ENCODE results near the gene CDC20. TPM values are rescaled to one million over a fixed set of nuclear protein-coding genes. Genes with fewer than 3 reads are reported as not detected.

CDC20 gene
- total RNA-seq (2014; rRNA removed; shearing (Covaris generic); ENCODE audit: low replicate concordance): 96.9 and 141 TPM in 2 replicates

- Histone ChIP-seq H3K4me2 (ENCODE audit: low read depth, low read length, poor library complexity, severe bottlenecking) (peak within 1 kb of the TSS; percentile 100), H3K4me3 (ENCODE audit: low read length) (peak within 1 kb of the TSS; percentile 98), H3K27ac (ENCODE audit: low read length) (peak within 1 kb of the TSS; percentile 84), H3K9ac (ENCODE audit: low read length) (peak within 1 kb of the TSS; percentile 96), H3K27me3 (ENCODE audit: low read length) (no peaks in the 10 kb centered on the region), H3K79me2 (ENCODE audit: low read length) (peaks cover 28% of the 10 kb centered on the region), H4K20me1 (ENCODE audit: insufficient read depth, low read depth, low read length) (peaks cover 9% of the 10 kb centered on the region), H3K9me2 (replicated peaks; ENCODE audit: insufficient read depth, low read length) (no peaks in the 10 kb centered on the region), H3K36me3 (ENCODE audit: insufficient read depth, low read length) (peaks cover 35% of the 10 kb centered on the region), H3K4me1 (ENCODE audit: low read length) (peaks cover 31% of the 10 kb centered on the region), H3K9me3 (ENCODE audit: low read length) (no peaks in the 10 kb centered on the region), H2AFZ (ENCODE audit: low read length) (peak within 1 kb of the TSS; percentile 99)
- DNase-seq: peak; percentile 100
These were observed at the start of gene CDC20 for GRCh38 chr1:43358746-43359693. TSS of gene CDC20 (plus strand) at chr1:43358981. CDS start at chr1:43359216, 235 bp downstream.

- H3K9me3 ChIP-seq (ENCODE audit: low read length): no peaks in the 10 kb centered on the region
- no peaks in the 10 kb centered on the region for H3K9me2 ChIP-seq (replicated peaks; ENCODE audit: insufficient read depth, low read length)
- no peaks in the 10 kb centered on the region for H4K20me1 ChIP-seq (ENCODE audit: insufficient read depth, low read depth, low read length)
- DNase-seq: no peak
- no peak overlapping the region for H2AFZ ChIP-seq (ENCODE audit: low read length)
- H3K27me3 ChIP-seq (ENCODE audit: low read length): no peaks in the 10 kb centered on the region
- H3K36me3 ChIP-seq (ENCODE audit: insufficient read depth, low read length): no peaks in the 10 kb centered on the region
- H3K4me2 ChIP-seq (ENCODE audit: low read depth, low read length, poor library complexity, severe bottlenecking): no peak overlapping the region
- H3K79me2 ChIP-seq (ENCODE audit: low read length): no peaks in the 10 kb centered on the region
- H3K27ac ChIP-seq (ENCODE audit: low read length): no peak overlapping the region
- H3K4me3 ChIP-seq (ENCODE audit: low read length): no peak overlapping the region
- peaks cover 10% of the 10 kb centered on the region for H3K4me1 ChIP-seq (ENCODE audit: low read length)
- no peak overlapping the region for H3K9ac ChIP-seq (ENCODE audit: low read length)
These were observed 49.3 kb upstream of the CDC20 start for GRCh38 chr1:43309405-43310025.

- Histone ChIP-seq H3K79me2 (ENCODE audit: low read length) (no peaks in the 10 kb centered on the region), H3K9ac (ENCODE audit: low read length) (no peak overlapping the region), H3K9me3 (ENCODE audit: low read length) (no peaks in the 10 kb centered on the region), H3K4me1 (ENCODE audit: low read length) (no peaks in the 10 kb centered on the region), H3K27ac (ENCODE audit: low read length) (no peak overlapping the region), H4K20me1 (ENCODE audit: insufficient read depth, low read depth, low read length) (no peaks in the 10 kb centered on the region), H3K9me2 (replicated peaks; ENCODE audit: insufficient read depth, low read length) (no peaks in the 10 kb centered on the region), H3K4me3 (ENCODE audit: low read length) (no peak overlapping the region), H3K27me3 (ENCODE audit: low read length) (no peaks in the 10 kb centered on the region), H3K36me3 (ENCODE audit: insufficient read depth, low read length) (no peaks in the 10 kb centered on the region), H2AFZ (ENCODE audit: low read length) (no peak overlapping the region), H3K4me2 (ENCODE audit: low read depth, low read length, poor library complexity, severe bottlenecking) (no peak overlapping the region)
- DNase-seq: no peak
These were observed 47.3 kb upstream of the CDC20 start for GRCh38 chr1:43311521-43311920.

- no peak overlapping the region for H3K27ac ChIP-seq (ENCODE audit: low read length)
- H3K79me2 ChIP-seq (ENCODE audit: low read length): no peaks in the 10 kb centered on the region
- H3K9me3 ChIP-seq (ENCODE audit: low read length): no peaks in the 10 kb centered on the region
- H3K9me2 ChIP-seq (replicated peaks; ENCODE audit: insufficient read depth, low read length): no peaks in the 10 kb centered on the region
- no peak for DNase-seq
- no peaks in the 10 kb centered on the region for H3K27me3 ChIP-seq (ENCODE audit: low read length)
- no peaks in the 10 kb centered on the region for H3K4me1 ChIP-seq (ENCODE audit: low read length)
- no peak overlapping the region for H3K4me2 ChIP-seq (ENCODE audit: low read depth, low read length, poor library complexity, severe bottlenecking)
- H3K9ac ChIP-seq (ENCODE audit: low read length): no peak overlapping the region
- H4K20me1 ChIP-seq (ENCODE audit: insufficient read depth, low read depth, low read length): no peaks in the 10 kb centered on the region
- no peak overlapping the region for H3K4me3 ChIP-seq (ENCODE audit: low read length)
- no peaks in the 10 kb centered on the region for H3K36me3 ChIP-seq (ENCODE audit: insufficient read depth, low read length)
- no peak overlapping the region for H2AFZ ChIP-seq (ENCODE audit: low read length)
These were observed 46.6 kb upstream of the CDC20 start for GRCh38 chr1:43312212-43312623.

GRCh38 chr1:43312663-43313515 is 45.9 kb upstream of the CDC20 start:
- H3K36me3 ChIP-seq (ENCODE audit: insufficient read depth, low read length): no peaks in the 10 kb centered on the region
- no peaks in the 10 kb centered on the region for H4K20me1 ChIP-seq (ENCODE audit: insufficient read depth, low read depth, low read length)
- H3K4me3 ChIP-seq (ENCODE audit: low read length): no peak overlapping the region
- no peak overlapping the region for H3K9ac ChIP-seq (ENCODE audit: low read length)
- no peaks in the 10 kb centered on the region for H3K27me3 ChIP-seq (ENCODE audit: low read length)
- H3K27ac ChIP-seq (ENCODE audit: low read length): no peak overlapping the region
- H2AFZ ChIP-seq (ENCODE audit: low read length): no peak overlapping the region
- no peaks in the 10 kb centered on the region for H3K9me2 ChIP-seq (replicated peaks; ENCODE audit: insufficient read depth, low read length)
- no peak overlapping the region for H3K4me2 ChIP-seq (ENCODE audit: low read depth, low read length, poor library complexity, severe bottlenecking)
- H3K9me3 ChIP-seq (ENCODE audit: low read length): no peaks in the 10 kb centered on the region
- DNase-seq: no peak
- H3K79me2 ChIP-seq (ENCODE audit: low read length): no peaks in the 10 kb centered on the region
- no peaks in the 10 kb centered on the region for H3K4me1 ChIP-seq (ENCODE audit: low read length)

- H3K9me3 ChIP-seq (ENCODE audit: low read length): no peaks in the 10 kb centered on the region
- H3K4me2 ChIP-seq (ENCODE audit: low read depth, low read length, poor library complexity, severe bottlenecking): no peak overlapping the region
These were observed 45.0 kb upstream of the CDC20 start for GRCh38 chr1:43313771-43314170.

GRCh38 chr1:43314233-43314632 is 44.5 kb upstream of the CDC20 start:
- no peak overlapping the region for H3K4me2 ChIP-seq (ENCODE audit: low read depth, low read length, poor library complexity, severe bottlenecking)
- no peaks in the 10 kb centered on the region for H3K79me2 ChIP-seq (ENCODE audit: low read length)

More at GRCh38 chr1:43313771-43314170, 45.0 kb upstream of the CDC20 start:
- Histone ChIP-seq H2AFZ (ENCODE audit: low read length) (no peak overlapping the region), H3K9ac (ENCODE audit: low read length) (no peak overlapping the region), H3K4me3 (ENCODE audit: low read length) (no peak overlapping the region), H3K27me3 (ENCODE audit: low read length) (no peaks in the 10 kb centered on the region), H3K4me1 (ENCODE audit: low read length) (no peaks in the 10 kb centered on the region), H3K79me2 (ENCODE audit: low read length) (no peaks in the 10 kb centered on the region), H3K27ac (ENCODE audit: low read length) (no peak overlapping the region), H3K9me2 (replicated peaks; ENCODE audit: insufficient read depth, low read length) (no peaks in the 10 kb centered on the region), H4K20me1 (ENCODE audit: insufficient read depth, low read depth, low read length) (no peaks in the 10 kb centered on the region), H3K36me3 (ENCODE audit: insufficient read depth, low read length) (no peaks in the 10 kb centered on the region)
- no peak for DNase-seq

More at GRCh38 chr1:43314233-43314632, 44.5 kb upstream of the CDC20 start:
- Histone ChIP-seq H4K20me1 (ENCODE audit: insufficient read depth, low read depth, low read length) (no peaks in the 10 kb centered on the region), H3K9ac (ENCODE audit: low read length) (no peak overlapping the region), H3K9me3 (ENCODE audit: low read length) (no peaks in the 10 kb centered on the region), H3K4me3 (ENCODE audit: low read length) (no peak overlapping the region), H3K9me2 (replicated peaks; ENCODE audit: insufficient read depth, low read length) (no peaks in the 10 kb centered on the region), H3K27me3 (ENCODE audit: low read length) (no peaks in the 10 kb centered on the region), H3K27ac (ENCODE audit: low read length) (no peak overlapping the region), H2AFZ (ENCODE audit: low read length) (no peak overlapping the region), H3K4me1 (ENCODE audit: low read length) (no peaks in the 10 kb centered on the region), H3K36me3 (ENCODE audit: insufficient read depth, low read length) (no peaks in the 10 kb centered on the region)
- no peak for DNase-seq
